Bone marrow (tissue), 2 donors: Measurements from ENCODE around the gene TMEM109.
"Not testable (repeated sequence)": the region's sequence is repeated elsewhere in the genome, so short reads cannot be mapped to it uniquely, and the experiment has no call there.

Source experiments
- DNase-seq, 2 donors: peaks; one replicate each; lab custom pipeline; 2025; lab: John Stamatoyannopoulos, UW

Gene TMEM109

DNA sequence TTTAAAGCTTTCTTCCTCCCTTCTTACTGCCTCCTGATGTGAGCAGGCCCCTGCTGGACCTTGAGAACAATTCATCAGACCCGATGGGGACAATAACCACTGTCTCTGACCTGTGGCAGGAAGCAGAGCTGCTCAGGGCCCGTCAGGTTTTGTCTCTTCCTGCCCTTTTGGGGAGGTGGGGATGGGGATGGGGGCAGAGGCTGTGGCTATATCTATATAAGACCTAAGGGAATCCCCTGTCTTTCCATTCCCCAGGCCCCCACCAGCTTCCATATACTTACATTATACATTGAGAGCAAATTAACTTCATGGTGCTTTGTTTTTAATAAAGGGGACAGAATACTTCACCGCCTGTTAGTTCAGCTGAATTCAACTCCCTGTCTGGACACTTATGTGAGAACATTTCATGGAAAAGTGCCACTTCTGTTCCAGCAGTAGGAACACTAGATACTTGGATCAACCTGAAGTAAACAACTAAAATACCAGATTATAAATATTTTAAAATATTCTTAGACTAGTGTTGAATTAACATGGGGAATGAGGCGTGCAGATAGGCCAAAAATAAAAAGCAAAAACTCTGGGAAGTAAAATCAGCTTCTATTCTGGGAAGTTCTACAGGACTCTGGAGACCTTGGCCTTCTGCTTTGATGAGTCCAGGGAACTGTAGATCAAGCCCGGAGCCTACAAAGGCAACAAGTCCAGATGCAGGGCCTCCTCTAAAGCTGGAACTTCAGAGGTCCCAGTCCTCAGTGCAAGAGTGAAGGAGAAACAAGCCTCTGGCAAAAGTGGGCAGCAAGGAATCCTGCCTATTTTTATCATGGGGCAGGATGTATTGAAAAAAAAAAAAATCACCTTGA lies 35.5 kb upstream of the TMEM109 start:
- DNase-seq, result no peak

DNA sequence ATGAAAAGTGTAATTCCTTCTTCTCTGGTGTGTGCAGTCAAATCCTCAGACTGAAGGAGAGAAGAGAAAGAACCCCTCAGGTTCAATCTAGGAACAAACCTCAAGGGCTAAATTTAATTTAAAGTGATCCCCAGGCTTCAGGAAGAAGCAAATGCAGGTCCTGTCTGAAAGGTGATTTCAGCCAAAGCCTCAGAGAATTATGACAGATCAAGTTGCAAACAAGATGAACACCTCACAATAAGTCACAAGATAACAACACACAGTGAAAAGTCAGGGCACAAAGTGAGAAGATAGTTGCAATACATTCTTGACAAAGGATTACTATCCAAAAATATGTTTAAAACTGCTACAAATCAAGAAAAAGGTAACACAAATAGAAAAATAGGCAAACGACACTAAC lies 34.9 kb upstream of the TMEM109 start:
- DNase-seq, result no peak

DNA sequence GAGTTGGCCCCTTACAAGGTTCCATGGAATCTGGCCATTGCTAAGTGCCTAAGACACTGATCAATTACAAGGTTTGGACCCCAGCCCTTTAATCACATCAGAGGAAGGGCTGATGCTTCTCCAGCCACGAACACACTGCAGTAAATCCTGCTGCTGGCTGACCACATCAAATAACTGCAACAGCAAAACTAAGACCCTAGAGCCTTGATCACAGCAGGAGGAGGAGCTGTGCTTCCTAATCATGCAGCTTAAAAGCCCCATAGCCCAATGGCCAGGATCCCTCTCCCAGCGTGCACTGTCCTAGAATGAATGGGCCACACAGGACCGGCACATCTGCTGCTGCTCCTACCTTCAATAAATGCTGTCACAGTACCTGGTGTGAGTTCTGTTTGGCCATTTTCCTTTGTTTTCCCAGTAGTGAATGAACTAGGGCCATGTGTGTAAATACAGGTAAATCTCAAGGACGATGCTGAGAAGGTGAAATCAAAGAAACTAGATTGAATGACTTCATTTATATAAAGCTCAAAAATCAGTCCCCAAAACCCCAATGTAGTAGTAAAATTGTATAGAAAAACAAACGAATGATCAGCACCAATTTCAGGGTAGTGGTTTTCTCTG lies 33.9 kb upstream of the TMEM109 start:
- DNase-seq, result no peak

DNA sequence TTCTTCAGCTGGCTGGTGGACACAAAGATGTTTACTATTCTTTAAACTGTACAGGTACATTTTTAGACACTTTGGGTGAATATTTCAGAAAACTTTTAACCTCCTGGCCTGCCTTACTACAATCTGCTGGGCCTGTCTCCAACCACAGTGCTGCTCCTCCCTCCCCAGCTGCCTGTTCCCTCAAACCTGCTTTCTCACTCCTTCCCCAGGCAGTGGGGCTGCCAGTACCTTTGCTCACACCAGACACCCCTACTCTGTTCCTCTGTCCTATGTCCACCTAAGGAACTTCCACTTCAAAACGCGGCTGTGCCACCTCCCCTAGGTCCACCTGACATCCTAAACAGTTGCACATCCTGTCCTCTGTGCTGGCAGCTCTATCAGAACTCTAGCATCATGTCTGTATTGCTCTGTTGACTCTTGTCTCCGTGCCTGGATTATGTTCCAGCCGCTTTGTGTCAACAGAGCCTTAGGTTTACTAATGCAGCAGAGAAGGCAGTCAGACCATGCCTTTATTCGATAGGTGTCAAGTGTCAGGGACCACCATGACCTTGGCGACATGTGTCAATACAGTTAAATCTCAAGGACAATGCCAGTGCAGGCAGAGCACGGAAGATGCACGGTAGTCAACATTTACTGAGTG lies 33.2 kb upstream of the TMEM109 start:
- no peak for DNase-seq

DNA sequence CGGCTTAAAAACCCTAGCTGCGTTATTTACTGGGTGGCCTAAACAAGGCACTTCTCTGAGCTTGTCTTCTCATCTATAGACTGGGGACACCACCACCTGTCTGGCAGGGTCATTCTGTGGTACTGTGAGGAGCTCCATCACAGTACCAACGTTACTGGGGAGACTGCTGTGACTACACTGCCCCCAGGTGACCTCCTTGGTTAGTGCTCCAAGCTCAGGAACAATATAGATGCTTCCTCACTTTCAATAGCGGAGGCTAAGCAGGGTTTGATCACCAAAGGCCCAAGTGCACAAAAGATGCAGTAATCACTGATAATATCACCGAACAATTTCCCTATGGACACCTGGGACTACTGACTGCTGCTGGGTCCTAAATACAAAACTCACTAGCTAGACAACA lies 26.4 kb upstream of the TMEM109 start:
- peak in 1 of 2 donors; percentile 21 for DNase-seq

DNA sequence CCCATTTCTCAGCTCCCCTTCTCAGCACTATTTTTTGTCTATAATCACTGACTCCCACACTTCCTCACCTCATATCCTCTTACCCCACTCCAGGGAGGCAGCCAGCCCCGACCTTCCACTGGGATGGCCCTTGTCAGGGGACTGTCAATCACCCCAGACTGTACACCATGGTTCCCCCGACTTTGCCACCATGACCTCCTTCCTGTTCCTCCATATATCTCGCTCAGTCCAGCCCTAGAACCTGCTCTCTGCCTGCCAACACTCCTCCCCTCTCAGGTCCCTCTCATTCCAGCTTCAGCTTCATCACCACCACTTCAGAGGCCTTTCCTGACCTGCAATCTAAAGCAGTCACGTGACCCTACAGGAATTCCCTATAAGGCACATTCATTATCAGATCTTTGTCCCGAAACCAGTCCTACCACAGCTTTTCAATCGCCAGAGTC lies 24.1 kb upstream of the TMEM109 start:
- DNase-seq, result no peak

DNA sequence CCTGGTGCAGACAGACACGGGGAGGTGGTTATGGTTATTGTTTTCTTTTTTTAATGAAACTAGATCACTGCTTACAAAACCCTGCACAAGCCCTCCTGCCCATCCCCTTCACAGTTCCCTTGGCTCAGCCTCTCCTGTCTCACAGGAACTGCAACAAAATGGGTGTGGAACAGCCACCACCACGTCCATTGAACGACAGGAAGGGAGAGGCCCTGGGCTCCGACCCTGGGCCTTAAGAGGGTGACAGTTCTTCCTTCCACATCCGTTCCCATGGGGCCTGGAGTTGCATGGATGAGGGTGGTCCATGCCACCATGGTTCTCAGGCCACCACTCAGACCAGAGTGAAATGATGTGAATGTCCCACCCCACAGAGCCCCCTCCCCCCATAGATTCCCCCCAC lies 23.3 kb upstream of the TMEM109 start:
- DNase-seq, result no peak

DNA sequence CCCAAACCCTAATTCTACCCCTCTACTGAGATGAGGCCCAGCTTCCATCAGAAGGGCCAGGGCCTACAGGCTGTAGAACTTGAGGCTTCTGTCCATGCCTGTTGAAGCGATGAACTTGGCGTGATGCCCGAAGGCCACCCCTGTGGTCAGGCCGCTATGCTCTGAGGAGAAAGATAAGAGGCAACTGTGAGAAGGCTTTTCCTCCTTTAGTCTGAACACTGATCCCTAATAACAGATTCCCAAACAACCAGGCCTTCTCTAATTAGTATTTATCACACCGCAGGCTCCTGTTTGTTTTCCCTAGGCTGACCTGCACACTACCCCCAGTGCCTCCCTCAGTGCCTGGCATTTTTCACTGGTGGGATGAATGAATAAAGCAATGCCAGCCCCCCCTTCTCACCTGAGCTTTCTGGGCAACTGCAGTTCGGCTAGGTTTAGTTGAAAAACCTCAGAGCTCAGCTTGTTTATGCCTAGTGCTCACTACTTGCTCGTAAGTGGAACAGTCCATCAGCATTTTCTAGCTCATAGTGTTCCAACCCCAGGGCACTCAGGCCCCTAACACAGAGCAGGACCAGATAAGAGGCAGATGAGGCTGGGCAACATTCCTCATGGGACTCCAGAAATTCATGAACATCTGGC lies 22.7 kb upstream of the TMEM109 start:
- DNase-seq, result no peak

DNA sequence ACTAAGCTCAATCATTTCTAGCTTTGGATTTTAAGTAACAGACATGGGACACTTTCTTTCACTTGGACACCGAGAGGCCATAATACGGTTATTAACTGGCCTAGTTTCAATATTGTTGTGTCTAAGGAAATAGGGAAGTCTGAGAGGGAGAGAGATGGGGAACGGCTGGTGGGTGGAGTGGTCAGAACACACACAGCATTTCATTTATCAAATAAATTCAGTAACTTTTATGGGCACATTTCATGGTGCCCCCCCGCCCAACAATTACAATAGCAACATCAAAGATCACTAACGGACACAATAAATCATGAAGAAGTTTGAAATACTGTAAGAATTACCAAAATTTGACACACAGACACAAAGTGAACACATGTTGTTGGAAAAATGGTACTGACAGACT lies 18.3 kb upstream of the TMEM109 start:
- DNase-seq, result no peak

DNA sequence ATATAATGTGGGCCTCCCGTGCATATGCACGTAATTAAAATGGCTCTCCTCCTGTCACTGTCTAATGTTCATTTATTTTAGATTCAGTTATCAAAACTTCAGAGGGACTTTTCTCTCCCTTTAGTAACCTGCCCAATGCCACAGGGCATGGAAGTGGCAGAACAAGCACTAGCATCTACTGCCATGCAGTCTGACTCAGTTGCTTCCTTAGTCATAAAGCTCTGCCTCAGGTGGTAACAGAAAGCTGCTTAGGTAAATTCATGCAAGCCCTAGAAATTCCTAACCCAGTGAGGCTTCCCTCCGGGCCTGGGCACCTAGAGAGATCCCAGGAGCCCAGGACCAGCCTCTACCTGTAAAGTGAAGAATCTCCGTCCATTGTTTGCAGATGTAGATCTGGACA lies 16.5 kb upstream of the TMEM109 start:
- no peak for DNase-seq

DNA sequence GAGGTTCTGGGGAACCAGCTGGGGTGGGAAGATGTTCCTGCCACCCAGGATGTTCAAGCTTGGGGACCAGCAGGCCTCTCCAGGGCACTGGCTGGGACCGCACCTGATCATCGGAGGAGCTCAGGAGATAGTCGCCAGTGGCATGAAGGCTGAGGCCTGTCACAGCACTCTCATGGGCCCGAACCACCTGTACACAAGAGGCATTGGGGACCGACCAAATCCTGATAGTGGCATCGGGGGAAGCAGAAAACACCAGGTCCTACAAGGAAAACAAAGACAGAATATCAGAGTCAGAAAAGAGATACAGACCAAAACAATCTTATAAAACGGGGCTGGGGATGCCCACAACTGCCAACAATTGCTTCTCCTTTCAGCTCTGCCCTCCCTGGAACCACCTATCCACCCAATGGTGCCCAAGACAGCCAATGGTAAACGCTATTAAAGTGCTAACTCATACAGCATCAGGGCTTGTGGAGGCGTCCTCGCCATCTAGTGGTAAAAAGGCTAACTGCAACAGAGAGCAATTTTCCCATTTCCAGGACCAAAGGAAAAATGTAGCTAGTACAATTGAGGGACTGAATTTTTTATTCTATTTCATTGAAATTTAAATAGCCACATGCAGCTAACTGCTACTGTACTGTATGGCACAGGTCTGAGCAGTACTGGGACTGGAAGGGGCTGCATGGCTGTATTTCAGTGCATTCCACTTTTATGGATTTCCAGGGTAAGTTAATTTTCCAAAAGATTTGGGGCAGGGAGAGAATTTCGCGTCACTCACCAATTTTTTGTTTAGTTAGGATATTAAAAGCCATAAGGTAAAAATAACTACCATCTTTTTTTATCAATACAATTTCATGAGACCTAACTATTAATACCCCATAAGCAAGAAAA lies 14.7 kb upstream of the TMEM109 start:
- peak in 1 of 2 donors; percentile 32 for DNase-seq

DNA sequence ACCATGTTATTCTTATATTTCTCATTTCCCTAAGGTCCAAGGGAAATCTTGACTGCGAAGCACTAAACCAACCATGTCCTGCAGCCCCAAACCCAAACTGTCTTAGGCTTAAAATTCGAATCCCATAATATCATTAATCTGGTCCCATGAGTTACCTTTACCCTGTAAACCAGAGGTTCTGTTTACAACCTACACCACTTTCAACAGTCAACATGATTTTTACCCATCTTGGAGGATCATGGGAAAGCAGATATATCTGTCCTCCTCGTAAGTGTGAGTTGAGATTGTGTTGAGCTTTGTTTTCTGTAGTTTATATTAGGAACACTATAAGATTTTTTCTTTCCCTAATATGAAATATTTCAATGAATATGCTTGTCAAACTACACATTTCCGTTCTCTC lies 14.0 kb upstream of the TMEM109 start:
- no peak for DNase-seq

DNA sequence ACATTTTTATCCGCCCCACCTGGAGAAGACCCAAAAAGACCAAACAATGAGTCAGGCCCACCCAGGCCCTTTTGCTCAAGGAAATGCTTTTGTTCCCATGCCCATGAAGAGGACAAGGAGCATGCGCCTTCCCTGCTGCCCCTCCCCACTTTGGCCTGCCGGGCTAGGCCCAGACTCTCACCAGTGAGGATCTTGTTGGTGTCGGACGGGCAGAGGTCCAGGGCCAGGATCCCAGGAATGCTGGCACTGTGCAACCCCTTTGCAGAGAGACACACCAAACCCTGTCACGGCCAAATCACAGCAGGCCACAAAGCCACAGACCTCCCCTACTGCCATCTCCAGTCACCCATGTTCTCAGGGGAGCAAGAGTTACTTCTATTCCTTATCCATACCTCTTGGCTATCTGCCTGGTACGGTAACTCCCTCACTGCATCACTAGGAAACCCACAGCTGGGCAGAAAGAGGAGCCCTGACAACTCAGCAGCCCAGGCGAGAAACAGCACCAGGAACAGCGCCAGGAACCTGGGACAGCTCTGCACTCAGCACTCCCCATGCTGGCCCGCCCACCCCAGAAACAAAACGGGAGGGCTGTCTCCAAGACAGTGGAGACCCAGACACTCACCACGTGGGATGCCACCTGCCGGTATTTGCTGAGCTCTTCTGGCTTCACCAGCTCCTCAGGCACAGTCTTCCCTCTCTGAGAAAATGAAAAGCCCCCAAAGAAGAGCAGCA lies 13.1 kb upstream of the TMEM109 start:
- no peak for DNase-seq

DNA sequence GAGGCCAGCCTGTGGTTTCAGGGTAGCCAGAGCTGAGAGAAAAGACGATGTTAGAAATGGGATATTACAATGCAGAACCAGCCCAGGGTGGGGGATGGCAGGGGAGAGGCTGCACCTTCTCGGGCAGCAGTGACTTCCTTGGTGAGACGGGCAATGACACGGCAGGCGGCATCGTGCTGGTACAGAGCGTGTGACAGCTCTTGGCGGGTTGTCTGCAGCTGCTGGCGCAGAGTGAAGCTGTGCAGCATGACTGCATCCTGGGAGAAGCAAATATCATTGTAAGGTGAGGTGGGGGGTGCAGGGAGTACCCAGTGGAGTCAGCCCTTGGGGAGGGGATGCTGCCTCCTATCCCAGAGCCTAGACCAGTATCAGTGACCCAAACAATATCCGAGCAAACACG lies 11.3 kb upstream of the TMEM109 start:
- no peak for DNase-seq

DNA sequence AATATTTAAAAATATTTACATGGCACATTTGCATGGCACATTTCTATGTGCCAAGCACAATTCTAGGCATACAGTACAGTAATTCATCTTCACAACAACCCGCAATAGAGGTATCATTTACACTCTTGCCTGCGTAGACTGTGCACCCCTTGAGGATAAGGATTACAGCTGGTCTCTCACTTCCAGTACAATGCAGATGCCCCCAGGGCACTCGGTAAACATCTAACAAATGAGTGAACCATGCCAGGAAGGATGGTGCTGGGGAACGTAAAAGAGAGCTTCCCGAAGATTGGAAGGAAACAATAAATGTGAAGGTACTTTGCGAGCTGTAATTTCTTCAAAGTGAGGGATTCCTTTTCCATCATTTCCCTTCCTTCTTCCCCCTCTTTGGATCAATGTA lies 8.9 kb upstream of the TMEM109 start:
- DNase-seq, result no peak

DNA sequence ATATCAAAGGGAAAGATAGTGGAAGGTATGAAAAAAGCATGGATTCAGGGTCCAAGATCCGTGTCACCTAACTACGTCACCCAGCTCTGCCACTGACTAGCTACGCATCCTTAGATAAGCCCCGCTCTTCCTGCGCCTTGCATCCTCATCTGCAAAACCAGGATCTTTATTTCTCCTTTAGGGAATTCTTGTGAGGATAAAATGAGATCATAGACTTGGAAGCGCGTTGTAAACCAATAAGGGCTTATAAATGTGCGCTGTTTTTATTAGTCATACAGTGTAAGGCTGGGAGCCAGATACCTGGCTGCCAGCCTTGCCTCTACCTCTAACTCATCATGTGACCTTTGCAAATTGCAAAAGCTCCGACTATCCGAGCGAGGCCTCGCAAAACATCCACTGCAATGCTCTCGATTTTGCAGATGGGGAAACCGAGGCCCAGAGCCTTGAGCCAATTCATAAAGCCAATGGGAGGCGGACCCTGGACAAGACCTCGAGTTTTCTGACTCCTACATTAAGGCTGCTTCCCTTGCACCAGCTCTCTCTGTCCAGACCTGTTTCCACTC lies 8.3 kb upstream of the TMEM109 start:
- no peak for DNase-seq

DNA sequence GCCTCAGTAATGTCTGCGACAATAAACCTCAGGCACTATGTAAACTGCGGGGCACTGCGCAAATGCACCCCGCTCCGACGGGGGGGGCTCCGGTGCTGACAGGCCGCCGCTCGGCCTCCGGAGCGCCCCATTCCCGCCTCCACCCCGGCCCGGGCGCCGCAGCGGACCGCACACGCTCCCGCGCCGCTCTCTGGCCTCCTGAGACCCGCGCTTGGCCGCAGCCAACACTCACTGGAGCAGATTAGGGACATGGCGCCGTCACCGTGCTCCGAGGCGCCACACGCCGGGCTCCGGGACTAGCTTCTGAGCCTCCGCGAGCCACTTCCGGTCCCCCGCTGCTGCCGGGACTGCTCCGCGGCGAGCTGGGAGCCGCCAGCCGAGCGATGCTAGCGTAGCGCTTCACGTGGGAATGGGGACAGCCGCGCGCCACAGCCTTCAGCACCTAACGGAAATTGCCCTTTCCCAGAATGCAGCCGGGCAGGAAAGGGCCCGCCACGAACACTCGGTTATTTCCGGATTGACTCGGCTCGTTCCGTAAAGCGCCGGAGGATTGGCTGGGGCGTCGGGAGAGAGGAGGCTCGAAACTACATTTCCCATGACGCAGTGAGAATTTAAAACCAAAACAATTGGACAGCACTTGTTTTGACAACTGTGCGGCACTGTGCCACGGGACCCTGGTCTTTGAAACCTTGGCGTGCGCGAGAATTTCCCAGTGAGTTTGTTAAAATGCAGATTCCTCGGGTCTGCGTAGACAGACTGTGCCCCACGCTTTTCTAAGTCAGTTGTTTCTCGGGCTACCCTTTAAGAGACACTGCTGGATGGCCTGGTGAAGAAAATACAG lies 7.6 kb upstream of the TMEM109 start, which contains the start of gene PRPF19:
PRPF19 (minus strand) TSS at position 454 of the 841 bp plus-strand sequence; CDS start at position 251, 203 bp downstream.
- peak; percentile 80 to 97 for DNase-seq

DNA sequence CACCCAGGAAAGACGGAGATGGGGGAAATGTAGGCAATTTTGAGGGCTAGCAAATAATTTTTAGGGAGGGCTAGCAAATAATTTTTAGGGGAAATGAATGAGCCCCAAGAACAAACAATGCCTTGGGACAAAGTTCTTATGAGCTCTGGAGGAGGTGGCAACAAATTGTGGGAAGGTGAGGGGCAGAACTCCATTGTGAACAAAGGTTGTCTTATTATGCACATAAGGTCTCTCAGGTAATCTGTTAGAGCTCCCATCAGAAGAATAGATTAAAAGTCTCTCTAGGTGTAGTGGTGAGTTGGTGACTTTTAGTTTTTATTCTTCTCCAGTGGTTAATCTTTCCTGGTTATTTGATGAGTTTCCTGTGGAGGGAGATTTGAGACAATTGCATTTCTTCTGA lies 5.2 kb upstream of the TMEM109 start:
- DNase-seq, result no peak

DNA sequence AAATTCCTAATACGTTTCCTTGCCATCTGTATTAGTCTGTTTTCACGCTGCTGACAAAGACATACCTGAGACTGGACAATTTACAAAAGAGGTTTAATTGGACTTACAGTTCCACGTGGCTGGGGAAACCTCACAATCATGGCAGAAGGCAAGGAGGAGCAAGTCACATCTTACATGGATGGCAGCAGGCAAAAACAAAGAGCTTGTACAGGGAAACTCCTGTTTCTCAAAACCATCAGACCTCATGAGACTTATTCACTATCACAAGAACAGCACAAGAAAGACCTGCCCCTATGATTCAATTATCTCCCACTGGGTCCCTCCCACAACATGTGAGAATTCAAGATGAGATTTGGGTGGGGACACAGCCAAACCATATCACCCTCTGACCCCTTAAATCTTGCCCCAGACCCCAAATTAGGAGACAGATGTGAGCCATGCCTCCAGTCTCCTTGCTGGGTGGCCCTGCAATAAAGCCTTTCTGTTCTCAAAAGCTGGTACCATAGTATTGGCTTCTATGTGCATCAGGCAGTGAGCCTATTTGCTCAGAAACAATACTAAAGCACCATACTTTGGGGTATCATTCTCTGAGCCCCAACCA lies 4.2 kb upstream of the TMEM109 start:
- DNase-seq, result not testable (repeated sequence)
